ENCODE measurements around the gene MED6.

DNA sequence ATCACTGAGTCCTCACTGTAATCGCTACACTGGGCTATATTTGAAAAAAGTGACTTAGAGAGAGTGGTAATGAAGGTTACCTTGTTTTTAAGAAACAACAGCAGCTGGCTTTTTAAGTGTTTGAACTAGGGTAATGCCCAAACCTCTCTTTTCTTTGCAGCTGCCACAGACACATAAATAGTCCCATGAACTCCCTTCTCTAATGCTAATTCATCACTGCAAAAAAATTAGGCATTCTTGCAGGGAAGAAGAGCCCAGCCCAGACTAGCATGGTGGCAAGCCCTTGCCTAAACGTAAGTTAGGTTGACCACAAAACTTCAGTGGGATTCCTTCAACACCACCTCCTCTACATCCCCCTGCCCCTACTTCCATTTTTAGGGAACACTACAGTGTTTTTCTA lies 17.9 kb upstream of the MED6 start:
- TF ChIP-seq, protein P1, sequence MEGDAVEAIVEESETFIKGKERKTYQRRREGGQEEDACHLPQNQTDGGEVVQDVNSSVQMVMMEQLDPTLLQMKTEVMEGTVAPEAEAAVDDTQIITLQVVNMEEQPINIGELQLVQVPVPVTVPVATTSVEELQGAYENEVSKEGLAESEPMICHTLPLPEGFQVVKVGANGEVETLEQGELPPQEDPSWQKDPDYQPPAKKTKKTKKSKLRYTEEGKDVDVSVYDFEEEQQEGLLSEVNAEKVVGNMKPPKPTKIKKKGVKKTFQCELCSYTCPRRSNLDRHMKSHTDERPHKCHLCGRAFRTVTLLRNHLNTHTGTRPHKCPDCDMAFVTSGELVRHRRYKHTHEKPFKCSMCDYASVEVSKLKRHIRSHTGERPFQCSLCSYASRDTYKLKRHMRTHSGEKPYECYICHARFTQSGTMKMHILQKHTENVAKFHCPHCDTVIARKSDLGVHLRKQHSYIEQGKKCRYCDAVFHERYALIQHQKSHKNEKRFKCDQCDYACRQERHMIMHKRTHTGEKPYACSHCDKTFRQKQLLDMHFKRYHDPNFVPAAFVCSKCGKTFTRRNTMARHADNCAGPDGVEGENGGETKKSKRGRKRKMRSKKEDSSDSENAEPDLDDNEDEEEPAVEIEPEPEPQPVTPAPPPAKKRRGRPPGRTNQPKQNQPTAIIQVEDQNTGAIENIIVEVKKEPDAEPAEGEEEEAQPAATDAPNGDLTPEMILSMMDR (conservative IDR thresholded peaks at IDR 0.05; ENCODE audit: low read length) = no peak
- TF ChIP-seq EZH2phosphoT487 (IDR thresholded peaks at IDR 0.05; ENCODE audit: borderline replicate concordance) = no peak
